HepG2 (cell line): Measurements from ENCODE around the gene PRKAR2A. TPM values are rescaled to one million over a fixed set of nuclear protein-coding genes. Genes with fewer than 3 reads are reported as not detected.
"Not testable (repeated sequence)": the region's sequence is repeated elsewhere in the genome, so short reads cannot be mapped to it uniquely, and the experiment has no call there.

Source experiments
- ATAC-seq: fragments of 200-7000 bp; cut with Tn5 transposase; 3 replicates; pipeline ENCODE4 v1.9.1; 2020; ENCODE audit warnings: mild to moderate bottlenecking, moderate library complexity
- BruUV-seq: library from RNA; stranded (reverse); fragments of 400-500 nt; replicated peaks from 2 replicates; lab custom pipeline; 2021; lab: Mats Ljungman, UMichigan
- CTCF ChIA-PET: fragments of 300-600 bp; formaldehyde crosslinking; extraction: SDS; loops from one replicate; lab custom pipeline; 2021; ENCODE audit warnings: low total read pairs, inconsistent platforms, low intra/inter-chr PET ratio; lab: Yijun Ruan, JAX
- POLR2A ChIA-PET: fragments of 350-600 bp; sonication (Branson Sonifier 250); formaldehyde crosslinking; loops from one replicate; lab custom pipeline; 2020; ENCODE audit warnings: antibody characterized with exemption, inconsistent platforms; lab: Yijun Ruan, JAX
- DNase-seq: peaks from one replicate; pipeline ENCODE4 v3.0.0-alpha.2; 2015; ENCODE audit warnings: low spot score
- FAIRE-seq: peaks from 3 replicates; lab custom pipeline; 2011; peaks lifted over from hg19 to GRCh38; lab: Jason Lieb, UNC
- H2AFZ ChIP-seq: one replicate; pipeline ENCODE4 v1.6.1; 2011; ENCODE audit warnings: low read length, inconsistent platforms
- H3K27ac ChIP-seq: fragments of 300-600 bp; 3 replicates; pipeline ENCODE4 v1.8.0; 2011; ENCODE audit warnings: mixed run types, mild to moderate bottlenecking, mixed read lengths, low read length, inconsistent platforms; ENCODE audit not compliant: insufficient read depth; ENCODE audit errors: extremely low read length
- H3K27me3 ChIP-seq, 2 experiments: fragments of 200-600 bp in 1 of 2; 2 replicates in 1 of 2; 3 replicates in 1 of 2; pipeline versions ENCODE4 v1.6.0 to v1.8.0; 2011; ENCODE audit warnings: low read length in 2 of 2, mild to moderate bottlenecking in 2 of 2, moderate library complexity in 2 of 2, inconsistent platforms in 1 of 2; ENCODE audit not compliant: insufficient read depth in 2 of 2, control insufficient read depth in 1 of 2
- H3K36me3 ChIP-seq, 2 experiments: fragments of 200-600 bp in 1 of 2; replicated peaks in 1 of 2; 2 replicates in 1 of 2; 3 replicates in 1 of 2; pipeline versions ENCODE4 v1.5.1 to v1.8.0; 2011; ENCODE audit warnings: low read length in 2 of 2, inconsistent platforms in 1 of 2; ENCODE audit not compliant: insufficient read depth in 2 of 2, control insufficient read depth in 1 of 2
- H3K4me1 ChIP-seq: 2 replicates; pipeline ENCODE4 v1.5.1; 2012; ENCODE audit warnings: low read length, inconsistent platforms; ENCODE audit not compliant: insufficient read depth
- H3K4me2 ChIP-seq: 2 replicates; pipeline ENCODE4 v1.6.0; 2011; ENCODE audit warnings: low read depth, low read length, inconsistent platforms
- H3K4me3 ChIP-seq, 3 experiments: fragments of 200-600 bp in 1 of 3; sonication (generic), shearing (Covaris generic) in 1 of 3; replicated peaks in 1 of 3; 2 replicates each; pipeline ENCODE4 v1.5.1; 2011 to 2016; ENCODE audit warnings: low read length in 3 of 3, inconsistent platforms in 2 of 3, low read depth in 2 of 3, mild to moderate bottlenecking in 2 of 3, control low read depth in 1 of 3, mixed read lengths in 1 of 3; ENCODE audit not compliant: insufficient read depth in 1 of 3
- H3K79me2 ChIP-seq: one replicate; pipeline ENCODE4 v1.6.1; 2011; ENCODE audit warnings: low read length, inconsistent platforms; ENCODE audit not compliant: insufficient read depth
- H3K9ac ChIP-seq: 2 replicates; pipeline ENCODE4 v1.6.0; 2011; ENCODE audit warnings: mild to moderate bottlenecking, low read depth, low read length, inconsistent platforms; ENCODE audit not compliant: insufficient read depth
- H3K9me3 ChIP-seq: 2 replicates; pipeline ENCODE4 v1.5.1; 2012; ENCODE audit warnings: mild to moderate bottlenecking, low read length
- H4K20me1 ChIP-seq: 2 replicates; pipeline ENCODE4 v1.6.0; 2011; ENCODE audit warnings: inconsistent platforms, mild to moderate bottlenecking, low read length, moderate library complexity; ENCODE audit not compliant: insufficient read depth
- ZNF282 ChIP-seq: fragments of 450-650 bp; IDR thresholded peaks from 2 replicates; pipeline ENCODE4 v1.6.1; 2018; ENCODE audit not compliant: partially characterized antibody
- ZNF607 ChIP-seq: sonication (generic); formaldehyde crosslinking; IDR thresholded peaks from 2 replicates; pipeline ENCODE4 v1.5.1; 2020; ENCODE audit warnings: missing genetic modification reagents, mild to moderate bottlenecking, borderline replicate concordance
- WGBS: methylation state at CpG from one replicate; pipeline ENCODE4 v1.1.6; 2017; ENCODE audit warnings: low lambda C conversion rate; 5-methylcytosine and 5-hydroxymethylcytosine counted together
- in situ Hi-C: cut with HindIII; loops from 2 replicates; pipeline ENCODE4 v1.10.0; 2017; ENCODE audit warnings: low pct_unique_long_range_greater_than_20kb; ENCODE audit not compliant: extremely low pct_ligation_motif_present
- intact Hi-C: fragments of 100-400 bp; cut with micrococcal nuclease; formaldehyde crosslinking; loops from one replicate; pipeline ENCODE4 v1.10.0; 2022; ENCODE audit not compliant: unreplicated experiment
- polyA plus RNA-seq, 8 experiments: library from polyadenylated mRNA; depleted of rRNA in 3 of 8; stranded (reverse) in 7 of 8; unstranded in 1 of 8; fragments of >200 nt; fragmentation: Illumina TruSeq in 4 of 8; extraction: Trizol in 4 of 8; gene quantifications; 2 replicates each; pipeline versions ENCODE4 v1.2.1 to v1.2.3, GENCODE V29; 2011 to 2016; ENCODE audit warnings: low read depth in 4 of 8, missing spikeins in 1 of 8, mixed read lengths in 1 of 8; ENCODE audit not compliant: insufficient read depth in 1 of 8
- total RNA-seq, 5 experiments: library from RNA; depleted of rRNA; stranded (reverse); fragments of >200 nt; fragmentation: Illumina TruSeq; extraction: Trizol; gene quantifications; 2 replicates each; pipeline ENCODE4 v1.2.3, GENCODE V29; 2016; ENCODE audit warnings: low read depth in 1 of 5

PRKAR2A gene
- total and polyA plus RNA-seq, 2 of the 13 experiments (the other 11 are each of a cell fraction or from before 2014, with no cell fraction given) = 11.8 to 29.2 TPM

DNA sequence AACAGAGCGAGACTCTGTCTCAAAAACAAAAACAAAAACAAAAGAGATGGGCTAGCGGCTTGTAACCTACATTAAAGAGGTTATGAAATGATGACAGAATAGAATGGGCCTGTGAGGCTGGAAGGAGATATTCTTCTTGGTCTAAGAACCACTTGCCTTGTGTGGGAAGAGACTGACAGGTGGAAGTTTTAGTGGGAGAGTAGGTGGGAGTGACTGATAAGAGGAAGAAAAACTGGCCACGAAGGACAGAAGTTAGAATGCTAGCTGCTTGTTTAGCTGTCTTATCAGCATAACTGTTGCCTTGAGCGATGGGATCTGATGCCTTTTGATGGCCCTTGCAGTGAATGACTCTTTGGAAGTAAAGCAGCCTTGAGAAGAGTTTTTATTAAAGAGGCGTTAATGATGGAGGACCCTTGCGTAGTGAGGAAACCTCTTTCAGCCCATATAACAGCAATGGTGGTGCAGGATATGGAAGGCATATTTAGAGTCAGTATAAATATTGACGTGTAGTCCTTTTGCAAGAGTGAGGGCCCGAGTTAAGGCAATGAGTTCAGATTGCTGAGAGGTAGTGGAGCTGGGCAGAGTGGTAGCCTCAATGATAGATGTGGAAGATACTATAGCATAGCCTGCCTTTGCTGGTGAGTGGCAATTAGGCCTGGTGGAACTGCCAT is 122.4 kb downstream of the PRKAR2A start:
- ATAC-seq, POLR2A ChIA-PET, BruUV-seq, CTCF ChIA-PET, DNase-seq, in situ Hi-C loops, H3K36me3 ChIP-seq, H3K9ac ChIP-seq, H4K20me1 ChIP-seq, intact Hi-C loops, H3K4me3 ChIP-seq, H3K4me2 ChIP-seq, H2AFZ ChIP-seq, H3K27me3 ChIP-seq, H3K27ac ChIP-seq, H3K79me2 ChIP-seq, H3K9me3 ChIP-seq, FAIRE-seq: not testable (repeated sequence)
- peaks cover 12% of the 10 kb centered on the region; the same call in 1 of the 2 replicates for H3K4me1 ChIP-seq
- WGBS = 60% methylated on average over 8 of the region's 8 CpGs

DNA sequence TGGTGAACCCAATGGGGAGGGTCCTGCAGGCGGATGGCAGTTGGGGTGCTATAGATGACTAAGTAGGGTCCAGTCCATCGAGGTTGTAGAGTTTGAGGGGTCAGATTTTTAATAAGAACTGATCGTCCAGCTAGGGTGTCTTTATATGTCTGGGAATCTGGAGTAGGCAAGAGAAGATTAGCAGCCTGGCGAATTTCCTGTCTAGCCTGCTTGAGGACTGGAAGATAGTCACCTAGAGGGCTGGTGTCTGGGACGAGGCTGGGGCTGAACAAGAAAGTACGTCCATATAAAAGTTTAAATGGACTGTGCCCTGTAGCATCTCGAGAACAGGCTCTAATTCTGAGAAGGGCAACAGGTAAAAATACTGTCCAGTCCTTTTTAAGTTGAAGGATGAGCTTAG is 123.9 kb downstream of the PRKAR2A start:
- H3K79me2 ChIP-seq = no peaks in the 10 kb centered on the region
- CTCF ChIA-PET = no interaction called here
- H4K20me1 ChIP-seq = no peaks in the 10 kb centered on the region
- no peak for ATAC-seq
- peaks cover 12% of the 10 kb centered on the region; the same call in 1 of the 2 replicates for H3K4me1 ChIP-seq
- H3K9ac ChIP-seq = no peak overlapping the region
- peaks cover 0 to 4% of the 10 kb centered on the region in 2 experiments; a peak in 1 of 5 replicates for H3K27me3 ChIP-seq
- TF ChIP-seq ZNF607 (no peak), ZNF282 (no peak)
- no peak overlapping the region for H3K4me2 ChIP-seq
- H2AFZ ChIP-seq = no peak overlapping the region
- no peaks in the 10 kb centered on the region for H3K9me3 ChIP-seq
- no TSS peak for BruUV-seq
- no peaks in the 10 kb centered on the region for H3K36me3 ChIP-seq
- no peak for FAIRE-seq
- intact Hi-C loops (no loop called here), in situ Hi-C loops (no loop called here)
- no peak overlapping the region for H3K4me3 ChIP-seq
- WGBS = 49% methylated on average over 7 of the region's 7 CpGs
- no peak for DNase-seq
- H3K27ac ChIP-seq = no peak overlapping the region
- POLR2A ChIA-PET = no interaction called here

DNA sequence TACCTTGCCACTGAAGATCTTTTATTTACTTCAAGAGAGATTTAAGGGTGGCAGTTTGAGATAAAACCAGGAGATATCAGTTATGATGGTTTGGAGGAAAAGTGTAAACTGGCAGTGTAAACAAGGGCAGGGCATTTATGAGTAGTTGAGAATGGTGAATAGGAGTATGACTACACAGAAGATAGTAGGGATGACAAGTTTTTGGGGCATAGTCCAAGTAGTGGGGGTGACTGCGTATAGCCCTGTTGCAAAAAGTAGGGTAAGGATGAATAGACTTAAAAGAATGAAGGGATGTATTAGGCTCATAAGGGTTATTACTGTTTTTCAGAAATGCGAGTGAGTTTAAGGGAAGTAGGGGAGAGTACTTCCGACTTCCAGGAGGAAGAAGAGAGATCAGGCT is 124.4 kb downstream of the PRKAR2A start:
- H3K27me3 ChIP-seq, H3K27ac ChIP-seq, H3K9me3 ChIP-seq, H3K36me3 ChIP-seq, DNase-seq, H3K79me2 ChIP-seq, ATAC-seq, BruUV-seq, CTCF ChIA-PET, in situ Hi-C loops, H4K20me1 ChIP-seq, H2AFZ ChIP-seq, H3K4me3 ChIP-seq, intact Hi-C loops, H3K9ac ChIP-seq, FAIRE-seq, POLR2A ChIA-PET, H3K4me2 ChIP-seq: not testable (repeated sequence)
- 53% methylated on average over 3 of the region's 3 CpGs for WGBS
- H3K4me1 ChIP-seq = peaks cover 16% of the 10 kb centered on the region
